ENCODE results near the gene USP36.

USP36 gene

DNA sequence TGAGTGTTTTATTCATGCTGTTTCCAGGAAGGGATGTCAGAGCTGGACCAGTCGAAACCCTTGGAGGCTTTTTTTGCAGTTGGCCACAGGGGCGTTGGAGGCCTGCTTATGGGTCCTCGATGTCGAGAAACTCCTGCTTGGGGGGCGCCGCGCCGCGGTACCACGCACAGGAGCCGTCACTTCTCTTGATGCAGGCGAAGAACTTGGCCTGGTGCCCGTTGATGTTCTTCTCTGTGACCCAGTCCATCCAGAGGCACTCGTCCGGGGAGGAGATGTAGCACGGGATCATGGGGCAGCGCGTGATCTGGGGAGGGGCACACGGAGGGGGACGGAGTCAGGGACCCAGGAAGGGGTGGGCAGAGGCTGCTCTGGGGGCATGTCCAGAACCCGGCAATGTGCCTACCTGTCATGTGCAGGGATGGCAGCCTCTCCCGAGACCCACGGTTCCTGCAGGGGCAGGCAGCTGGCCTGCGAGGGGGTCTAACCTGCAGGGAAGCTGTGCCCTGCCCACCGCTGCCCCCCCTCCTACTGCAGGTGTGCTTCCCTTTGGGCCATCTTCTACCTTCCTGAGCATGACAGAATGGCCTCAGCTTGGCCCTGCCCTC, 15.0 kb upstream of the USP36 start:
- Histone ChIP-seq H3K27me3 (ENCODE audit: control insufficient read depth in 1 of 2, insufficient read depth in 2 of 2, low read length in 2 of 2) (no peaks in the 10 kb centered on the region), H3K4me3 (ENCODE audit: low read depth in 1 of 2, low read length in 2 of 2) (no peak overlapping the region), H3K36me3 (ENCODE audit: control insufficient read depth in 1 of 2, insufficient read depth in 2 of 2, low read length in 2 of 2) (peaks cover 3 to 4% of the 10 kb centered on the region in 2 donors), H3K9ac (ENCODE audit: low read depth in 1 of 2, low read length in 2 of 2) (no peak overlapping the region), H3K27ac (ENCODE audit: low read depth, low read length) (no peak overlapping the region), H3K4me1 (ENCODE audit: control insufficient read depth in 1 of 2, insufficient read depth in 2 of 2, low read length in 2 of 2) (peaks cover 5 to 8% of the 10 kb centered on the region in 2 donors), H3K9me3 (ENCODE audit: control insufficient read depth in 1 of 2, low read length in 2 of 2) (no peaks in the 10 kb centered on the region)

DNA sequence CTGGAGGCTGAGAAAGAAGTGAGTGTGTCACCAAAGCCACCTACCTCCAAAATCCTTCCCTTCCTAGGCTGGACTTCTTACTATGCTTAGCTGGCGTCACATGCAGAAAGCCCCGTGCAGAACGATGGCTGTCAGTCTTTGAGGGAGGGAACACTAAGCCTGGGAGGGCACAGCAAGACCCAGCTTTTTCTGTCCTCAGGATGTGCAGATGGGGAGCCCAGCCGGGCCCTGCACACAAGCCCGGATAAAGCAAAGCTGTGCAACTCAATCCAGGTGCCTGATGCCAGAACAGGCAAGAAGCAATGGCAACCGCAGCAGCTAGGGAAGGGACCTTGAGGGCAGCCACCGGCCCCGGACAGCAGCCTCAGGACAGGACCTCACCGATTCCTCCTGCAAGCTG, 13.9 kb upstream of the USP36 start:
- Histone ChIP-seq H3K36me3 (ENCODE audit: control insufficient read depth in 1 of 2, insufficient read depth in 2 of 2, low read length in 2 of 2) (peaks cover 3 to 4% of the 10 kb centered on the region in 2 donors), H3K27ac (ENCODE audit: low read depth, low read length) (no peak overlapping the region), H3K9ac (ENCODE audit: low read depth in 1 of 2, low read length in 2 of 2) (no peak overlapping the region), H3K9me3 (ENCODE audit: control insufficient read depth in 1 of 2, low read length in 2 of 2) (no peaks in the 10 kb centered on the region), H3K27me3 (ENCODE audit: control insufficient read depth in 1 of 2, insufficient read depth in 2 of 2, low read length in 2 of 2) (no peaks in the 10 kb centered on the region), H3K4me3 (ENCODE audit: low read depth in 1 of 2, low read length in 2 of 2) (no peak overlapping the region), H3K4me1 (ENCODE audit: control insufficient read depth in 1 of 2, insufficient read depth in 2 of 2, low read length in 2 of 2) (peaks cover 5 to 8% of the 10 kb centered on the region in 2 donors)

DNA sequence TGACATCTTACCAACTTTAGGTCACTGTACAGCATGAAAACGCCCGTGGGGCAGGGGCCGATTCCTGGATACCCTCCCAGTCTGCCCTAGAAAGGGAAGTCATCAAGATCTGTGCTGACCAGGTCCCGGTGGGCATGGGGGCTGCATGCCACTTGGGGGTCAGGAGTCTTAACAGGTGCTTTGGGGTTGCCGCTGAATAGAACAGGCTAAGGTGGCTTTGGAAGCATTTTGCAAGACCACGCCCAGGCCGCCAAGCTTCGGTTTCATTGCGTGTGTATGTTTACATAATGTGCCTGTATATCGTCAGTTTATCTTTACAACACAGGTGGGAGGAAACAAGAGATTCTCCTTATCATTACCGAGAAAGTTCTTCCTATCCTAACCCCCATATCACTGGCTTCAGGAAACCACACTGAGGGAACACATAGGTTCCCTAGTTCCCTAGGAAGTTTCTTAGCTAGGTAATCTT, 13.3 kb upstream of the USP36 start:
- Histone ChIP-seq H3K27ac (ENCODE audit: low read depth, low read length) (no peak overlapping the region), H3K9me3 (ENCODE audit: control insufficient read depth in 1 of 2, low read length in 2 of 2) (no peaks in the 10 kb centered on the region), H3K4me3 (ENCODE audit: low read depth in 1 of 2, low read length in 2 of 2) (no peak overlapping the region), H3K36me3 (ENCODE audit: control insufficient read depth in 1 of 2, insufficient read depth in 2 of 2, low read length in 2 of 2) (peaks cover 3 to 4% of the 10 kb centered on the region in 2 donors), H3K4me1 (ENCODE audit: control insufficient read depth in 1 of 2, insufficient read depth in 2 of 2, low read length in 2 of 2) (peaks cover 5 to 8% of the 10 kb centered on the region in 2 donors), H3K9ac (ENCODE audit: low read depth in 1 of 2, low read length in 2 of 2) (no peak overlapping the region), H3K27me3 (ENCODE audit: control insufficient read depth in 1 of 2, insufficient read depth in 2 of 2, low read length in 2 of 2) (no peaks in the 10 kb centered on the region)

DNA sequence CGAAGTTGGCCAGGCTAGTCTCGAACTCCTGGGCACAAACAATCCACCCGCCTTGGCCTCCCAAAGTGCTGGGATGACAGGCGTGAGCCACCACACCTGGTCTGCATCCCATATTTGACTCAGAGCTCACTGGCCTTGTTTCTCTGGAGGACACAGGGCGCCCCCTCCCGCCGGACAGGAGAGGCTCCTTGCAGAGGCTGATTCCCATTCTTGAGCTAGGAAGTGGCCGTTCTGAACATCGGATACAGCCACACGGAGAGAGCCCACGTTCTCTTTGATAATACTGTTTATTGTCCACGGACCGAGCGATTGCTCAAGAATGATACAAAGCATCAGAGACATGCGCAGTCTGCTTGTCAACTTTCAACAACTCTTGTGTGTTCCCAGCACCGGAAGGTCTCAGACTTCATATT, 12.1 kb upstream of the USP36 start:
- Histone ChIP-seq H3K27me3 (ENCODE audit: control insufficient read depth in 1 of 2, insufficient read depth in 2 of 2, low read length in 2 of 2) (no peaks in the 10 kb centered on the region), H3K4me1 (ENCODE audit: control insufficient read depth in 1 of 2, insufficient read depth in 2 of 2, low read length in 2 of 2) (peaks cover 5 to 8% of the 10 kb centered on the region in 2 donors), H3K4me3 (ENCODE audit: low read depth in 1 of 2, low read length in 2 of 2) (no peak overlapping the region), H3K27ac (ENCODE audit: low read depth, low read length) (no peak overlapping the region), H3K36me3 (ENCODE audit: control insufficient read depth in 1 of 2, insufficient read depth in 2 of 2, low read length in 2 of 2) (peaks cover 3 to 4% of the 10 kb centered on the region in 2 donors), H3K9ac (ENCODE audit: low read depth in 1 of 2, low read length in 2 of 2) (no peak overlapping the region), H3K9me3 (ENCODE audit: control insufficient read depth in 1 of 2, low read length in 2 of 2) (no peaks in the 10 kb centered on the region)

DNA sequence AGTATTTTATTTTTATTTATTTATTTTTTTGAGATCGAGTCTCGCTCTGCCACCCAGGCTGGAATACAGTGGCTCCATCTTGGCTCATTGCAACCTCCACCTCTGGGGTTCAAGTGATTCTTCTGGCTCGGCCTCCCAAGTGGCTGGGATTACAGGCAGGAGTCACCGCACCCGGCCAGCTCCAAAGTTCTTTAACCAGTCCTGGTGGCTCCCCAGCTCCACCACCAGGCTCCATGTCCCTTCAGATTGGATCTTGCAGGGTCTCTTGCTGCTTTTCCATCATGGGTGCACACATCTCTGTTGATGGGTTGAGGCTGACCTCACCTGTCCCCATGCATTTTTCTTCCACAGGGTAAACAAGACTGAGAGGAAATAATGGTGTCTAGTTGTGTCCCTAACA, 8.4 kb upstream of the USP36 start:
- H3K27ac ChIP-seq (ENCODE audit: low read depth, low read length), result no peak overlapping the region
- no peak overlapping the region for H3K9ac ChIP-seq (ENCODE audit: low read depth in 1 of 2, low read length in 2 of 2)
- peaks cover 4% of the 10 kb centered on the region in 2 donors for H3K4me1 ChIP-seq (ENCODE audit: control insufficient read depth in 1 of 2, insufficient read depth in 2 of 2, low read length in 2 of 2)
- no peaks in the 10 kb centered on the region for H3K36me3 ChIP-seq (ENCODE audit: control insufficient read depth in 1 of 2, insufficient read depth in 2 of 2, low read length in 2 of 2)
- no peaks in the 10 kb centered on the region for H3K9me3 ChIP-seq (ENCODE audit: control insufficient read depth in 1 of 2, low read length in 2 of 2)
- no peak overlapping the region for H3K4me3 ChIP-seq (ENCODE audit: low read depth in 1 of 2, low read length in 2 of 2)
- no peaks in the 10 kb centered on the region for H3K27me3 ChIP-seq (ENCODE audit: control insufficient read depth in 1 of 2, insufficient read depth in 2 of 2, low read length in 2 of 2)

DNA sequence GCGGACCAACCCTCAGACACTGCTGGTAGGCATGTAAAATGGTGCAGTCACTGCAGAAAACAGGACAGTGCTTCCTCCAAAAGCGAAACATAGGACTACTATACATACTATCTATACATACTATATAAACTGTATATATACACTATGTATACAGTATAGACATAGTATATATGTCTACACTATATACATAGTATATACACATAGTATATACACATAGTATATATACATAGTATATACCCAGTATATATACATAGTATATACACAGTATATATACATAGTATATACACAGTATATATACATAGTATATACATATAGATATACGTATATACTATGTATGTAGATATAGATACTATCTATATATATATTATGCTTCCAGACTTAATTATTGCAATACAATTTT, 6.4 kb upstream of the USP36 start:
- H3K9ac ChIP-seq (ENCODE audit: low read depth in 1 of 2, low read length in 2 of 2), result no peak overlapping the region
- H3K4me1 ChIP-seq (ENCODE audit: control insufficient read depth in 1 of 2, insufficient read depth in 2 of 2, low read length in 2 of 2), result no peaks in the 10 kb centered on the region
- no peaks in the 10 kb centered on the region for H3K27me3 ChIP-seq (ENCODE audit: control insufficient read depth in 1 of 2, insufficient read depth in 2 of 2, low read length in 2 of 2)
- no peaks in the 10 kb centered on the region for H3K36me3 ChIP-seq (ENCODE audit: control insufficient read depth in 1 of 2, insufficient read depth in 2 of 2, low read length in 2 of 2)
- H3K9me3 ChIP-seq (ENCODE audit: control insufficient read depth in 1 of 2, low read length in 2 of 2), result no peaks in the 10 kb centered on the region
- no peak overlapping the region for H3K27ac ChIP-seq (ENCODE audit: low read depth, low read length)
- H3K4me3 ChIP-seq (ENCODE audit: low read depth in 1 of 2, low read length in 2 of 2), result no peak overlapping the region

DNA sequence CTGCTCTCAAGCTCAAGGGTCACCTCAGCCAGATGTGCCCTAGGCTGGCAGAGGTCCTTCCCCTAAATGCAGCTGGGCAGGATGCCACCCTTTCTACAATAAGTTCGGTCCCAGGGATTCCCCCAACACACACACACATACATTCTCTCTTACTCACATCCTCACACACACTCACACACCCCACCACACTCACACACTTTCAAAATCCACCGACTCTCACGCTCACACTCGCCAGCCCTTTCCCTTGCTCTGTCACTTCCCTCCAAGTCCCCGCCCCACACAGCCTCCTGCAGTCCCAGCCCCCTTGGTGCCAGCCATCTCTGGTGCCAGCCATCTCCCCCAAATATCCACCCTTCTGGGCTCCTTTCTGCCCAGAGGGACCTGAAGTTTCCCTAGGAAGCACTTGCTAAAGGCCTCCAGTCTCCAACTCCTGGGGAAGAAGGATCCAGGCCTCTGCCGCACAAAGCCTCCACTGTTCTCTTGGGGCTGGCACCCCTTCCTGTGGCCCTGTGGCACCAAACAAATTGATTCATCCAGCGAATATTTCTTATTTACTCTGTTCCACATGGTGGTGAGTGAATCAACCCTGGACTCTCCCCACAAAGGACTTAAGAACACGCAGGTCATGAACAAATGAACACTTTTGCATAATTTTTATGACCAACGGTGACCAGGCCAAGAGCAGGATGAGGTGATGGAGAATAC, 3.8 kb upstream of the USP36 start:
- Histone ChIP-seq H3K9me3 (ENCODE audit: control insufficient read depth in 1 of 2, low read length in 2 of 2) (no peaks in the 10 kb centered on the region), H3K27ac (ENCODE audit: low read depth, low read length) (no peak overlapping the region), H3K9ac (ENCODE audit: low read depth in 1 of 2, low read length in 2 of 2) (no peak overlapping the region), H3K4me3 (ENCODE audit: low read depth in 1 of 2, low read length in 2 of 2) (no peak overlapping the region), H3K27me3 (ENCODE audit: control insufficient read depth in 1 of 2, insufficient read depth in 2 of 2, low read length in 2 of 2) (no peaks in the 10 kb centered on the region), H3K36me3 (ENCODE audit: control insufficient read depth in 1 of 2, insufficient read depth in 2 of 2, low read length in 2 of 2) (no peaks in the 10 kb centered on the region), H3K4me1 (ENCODE audit: control insufficient read depth in 1 of 2, insufficient read depth in 2 of 2, low read length in 2 of 2) (peaks cover 10% of the 10 kb centered on the region in 2 donors)

DNA sequence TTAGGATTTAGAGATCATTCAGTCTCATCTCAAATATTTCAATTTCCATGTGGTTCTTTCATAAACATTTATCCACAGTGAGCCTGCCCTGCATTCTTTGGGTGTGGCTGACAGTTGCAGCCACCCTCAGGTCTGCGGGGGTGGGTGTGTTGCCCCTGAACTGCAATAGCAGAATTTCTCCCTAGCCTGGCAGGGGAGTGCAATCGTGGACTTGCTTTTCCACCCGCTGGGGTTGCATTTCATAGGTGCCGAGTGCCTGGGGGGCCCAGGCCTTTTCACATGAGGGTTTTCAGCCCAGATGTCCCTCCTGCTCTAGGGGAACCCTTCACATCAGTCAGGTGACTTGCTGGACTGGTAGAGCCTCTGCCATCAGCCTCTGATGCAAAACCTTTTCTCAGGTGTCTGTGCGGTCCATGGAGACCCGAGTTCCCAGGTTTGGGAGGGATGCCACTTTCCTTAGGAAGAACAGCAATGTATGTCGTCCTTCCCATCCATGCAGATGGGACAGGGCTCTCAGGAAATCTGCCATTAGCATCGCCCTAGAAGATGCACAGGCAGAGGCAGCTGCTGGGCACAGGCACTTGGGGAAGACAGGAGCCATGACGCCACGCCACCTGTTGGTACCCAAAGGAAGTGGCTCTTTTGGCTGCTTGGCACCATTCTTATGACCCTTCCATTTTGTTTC, 2.4 kb upstream of the USP36 start:
- H3K4me3 ChIP-seq (ENCODE audit: low read depth in 1 of 2, low read length in 2 of 2), result no peak overlapping the region
- H3K36me3 ChIP-seq (ENCODE audit: control insufficient read depth in 1 of 2, insufficient read depth in 2 of 2, low read length in 2 of 2), result no peaks in the 10 kb centered on the region
- no peaks in the 10 kb centered on the region for H3K9me3 ChIP-seq (ENCODE audit: control insufficient read depth in 1 of 2, low read length in 2 of 2)
- H3K4me1 ChIP-seq (ENCODE audit: control insufficient read depth in 1 of 2, insufficient read depth in 2 of 2, low read length in 2 of 2), result peaks cover 21 to 22% of the 10 kb centered on the region in 2 donors
- no peak overlapping the region for H3K9ac ChIP-seq (ENCODE audit: low read depth in 1 of 2, low read length in 2 of 2)
- no peak overlapping the region for H3K27ac ChIP-seq (ENCODE audit: low read depth, low read length)
- H3K27me3 ChIP-seq (ENCODE audit: control insufficient read depth in 1 of 2, insufficient read depth in 2 of 2, low read length in 2 of 2), result no peaks in the 10 kb centered on the region

DNA sequence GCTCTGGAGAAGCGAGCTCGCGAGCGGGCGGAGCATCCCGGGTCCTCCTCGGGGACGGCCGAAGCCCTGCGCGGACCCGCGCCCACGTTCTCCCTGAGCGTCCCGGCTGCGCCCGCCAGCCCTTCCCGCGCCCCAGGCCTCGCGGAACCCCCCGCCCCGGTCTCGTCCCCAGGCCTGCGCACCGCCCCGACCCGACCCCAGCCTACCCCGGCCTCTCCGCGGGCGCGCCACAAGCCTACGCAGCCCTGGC, 159 bp downstream of the USP36 start:
- Histone ChIP-seq H3K9ac (ENCODE audit: low read depth in 1 of 2, low read length in 2 of 2) (peak overlapping the region; percentile 76 to 96), H3K4me3 (ENCODE audit: low read depth in 1 of 2, low read length in 2 of 2) (peak overlapping the region; percentile 84 to 96), H3K36me3 (ENCODE audit: control insufficient read depth in 1 of 2, insufficient read depth in 2 of 2, low read length in 2 of 2) (peaks cover 19 to 23% of the 10 kb centered on the region in 2 donors), H3K27ac (ENCODE audit: low read depth, low read length) (peak overlapping the region; percentile 100), H3K27me3 (ENCODE audit: control insufficient read depth in 1 of 2, insufficient read depth in 2 of 2, low read length in 2 of 2) (no peaks in the 10 kb centered on the region), H3K4me1 (ENCODE audit: control insufficient read depth in 1 of 2, insufficient read depth in 2 of 2, low read length in 2 of 2) (peaks cover 21 to 22% of the 10 kb centered on the region in 2 donors), H3K9me3 (ENCODE audit: control insufficient read depth in 1 of 2, low read length in 2 of 2) (no peaks in the 10 kb centered on the region)

DNA sequence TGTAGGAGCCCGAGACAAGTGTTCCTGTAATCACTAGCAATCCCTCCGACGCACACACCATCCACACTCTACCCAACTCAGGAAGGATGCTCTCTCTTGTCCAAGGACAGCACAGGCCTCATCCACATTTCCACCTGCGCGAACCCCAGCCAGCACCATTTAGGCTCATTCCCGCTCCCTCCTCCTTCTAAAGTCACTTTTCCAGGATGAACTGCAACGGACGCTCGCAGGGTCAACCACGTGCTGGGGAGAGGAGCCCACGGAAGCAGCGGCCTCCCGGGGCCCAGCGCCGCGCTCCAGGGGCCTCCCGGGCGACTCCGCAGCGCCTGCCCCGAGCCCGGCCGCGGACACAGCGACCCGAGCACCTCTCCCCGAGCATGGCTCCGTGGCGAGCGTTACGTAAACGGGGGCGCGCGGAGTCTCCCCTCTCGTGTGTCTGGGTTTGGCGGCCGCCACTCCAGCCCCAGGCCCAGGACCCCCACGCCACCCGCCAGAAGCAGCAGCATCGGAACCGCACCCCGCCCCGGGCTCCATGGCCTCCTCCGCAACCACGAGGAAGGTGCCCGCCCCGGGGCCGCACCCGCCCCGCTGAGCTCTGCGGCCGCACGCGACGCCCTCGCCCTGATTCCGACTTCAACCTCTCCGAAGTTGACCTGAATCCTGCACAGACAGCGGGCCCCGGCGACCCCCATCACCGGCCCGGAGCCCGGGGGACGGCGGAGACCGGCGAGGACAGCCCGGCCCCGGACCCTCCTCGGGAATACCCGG, 668 bp downstream of the USP36 start:
- Histone ChIP-seq H3K27ac (ENCODE audit: low read depth, low read length) (peak overlapping the region; percentile 100), H3K36me3 (ENCODE audit: control insufficient read depth in 1 of 2, insufficient read depth in 2 of 2, low read length in 2 of 2) (peaks cover 24 to 28% of the 10 kb centered on the region in 2 donors), H3K4me3 (ENCODE audit: low read depth in 1 of 2, low read length in 2 of 2) (peak overlapping the region; percentile 84 to 96), H3K27me3 (ENCODE audit: control insufficient read depth in 1 of 2, insufficient read depth in 2 of 2, low read length in 2 of 2) (no peaks in the 10 kb centered on the region), H3K9me3 (ENCODE audit: control insufficient read depth in 1 of 2, low read length in 2 of 2) (no peaks in the 10 kb centered on the region), H3K4me1 (ENCODE audit: control insufficient read depth in 1 of 2, insufficient read depth in 2 of 2, low read length in 2 of 2) (peaks cover 21 to 22% of the 10 kb centered on the region in 2 donors), H3K9ac (ENCODE audit: low read depth in 1 of 2, low read length in 2 of 2) (peak overlapping the region; percentile 76 to 96)

All from duodenal mucosa (tissue), 2 donors.